Heart right ventricle (tissue), 16 donors: ENCODE data around the gene TOGARAM2. TPM values are rescaled to one million over a fixed set of nuclear protein-coding genes. Genes with fewer than 3 reads are reported as not detected.

Experiments
- ATAC-seq, 8 donors: fragments of 200-7000 bp; cut with Tn5 transposase; one replicate each; pipeline ENCODE4 v1.9.1; 2020; ENCODE audit warnings: mild to moderate bottlenecking in 8 of 8, moderate library complexity in 8 of 8, moderate number of reproducible peaks in 1 of 8
- DNase-seq, 2 donors: peaks; one replicate each; pipeline ENCODE4 v3.0.0-alpha.2; 2020
- H3K27ac ChIP-seq, 10 donors: fragments of 200-600 bp; sonication (generic) in 2 of 10; one replicate each; pipeline versions ENCODE4 v1.5.0 to v1.8.0; 2020 to 2022; ENCODE audit warnings: mild to moderate bottlenecking in 3 of 10
- H3K27me3 ChIP-seq, 7 donors: fragments of 200-600 bp; one replicate each; pipeline ENCODE4 v1.8.0; 2021 to 2022; ENCODE audit warnings: mild to moderate bottlenecking in 2 of 7
- H3K36me3 ChIP-seq, 9 donors: fragments of 200-600 bp; sonication (generic) in 1 of 9; one replicate each; pipeline versions ENCODE4 v1.5.0 to v1.8.0; 2020 to 2022; ENCODE audit warnings: mild to moderate bottlenecking in 2 of 9
- H3K4me1 ChIP-seq, 9 donors: fragments of 200-600 bp; sonication (generic) in 1 of 9; one replicate each; pipeline versions ENCODE4 v1.5.0 to v1.8.0; 2020 to 2022; ENCODE audit warnings: mild to moderate bottlenecking in 4 of 9
- H3K4me3 ChIP-seq, 10 donors: fragments of 200-600 bp; sonication (generic) in 2 of 10; one replicate each; pipeline versions ENCODE4 v1.5.0 to v1.8.0; 2020 to 2022; ENCODE audit warnings: mild to moderate bottlenecking in 7 of 10, moderate library complexity in 2 of 10
- H3K9me3 ChIP-seq, 11 donors: fragments of 200-600 bp in 10 of 11; sonication (generic) in 2 of 11; one replicate each; pipeline versions ENCODE4 v1.5.0 to v1.8.0; 2013 to 2022; ENCODE audit warnings: mild to moderate bottlenecking in 2 of 11, control low read depth in 1 of 11, moderate library complexity in 1 of 11
- CTCF ChIP-seq, 9 donors: fragments of 200-600 bp; sonication (generic) in 2 of 9; IDR thresholded peaks; one replicate each; pipeline versions ENCODE4 v1.5.0 to v1.8.0; 2021 to 2022; ENCODE audit warnings: antibody characterized with exemption in 9 of 9, mild to moderate bottlenecking in 5 of 9, moderate library complexity in 1 of 9
- WGBS, 2 donors: extraction: QIAGEN DNeasy Blood & Tissue Kit; methylation state at CpG; one replicate each; pipeline ENCODE4 v1.1.7; 2013; ENCODE audit warnings: inconsistent platforms in 1 of 2; 5-methylcytosine and 5-hydroxymethylcytosine counted together
- intact Hi-C, 10 donors: fragments of 100-400 bp; cut with DNase I; formaldehyde crosslinking; loops; one replicate each; pipeline versions ENCODE4 v1.11.1 to v1.14.2; 2022
- polyA plus RNA-seq, 2 donors: library from polyadenylated mRNA; stranded (reverse); fragments of 200-250 nt; gene quantifications; one replicate each; pipeline ENCODE4 v1.2.3, GENCODE V29; 2013
- total RNA-seq, 10 donors: library from RNA; stranded (reverse); fragmentation: NEBNext Ultra II Directional in 3 of 10; extraction: Animal tissue kit (Norgen Biotek cat#: 25700) in 3 of 10; gene quantifications; one replicate each; pipeline versions ENCODE4 v1.2.1 to v1.2.4, GENCODE V29; 2021 to 2023
- donor health status: Arrhythmogenic right ventricular cardiomyopathy.
- donor health status: ischemic (EF 13 %, LVEDD 7.1; RV severe dilation, severe dysfunction).
- donor health status: healthy with polysubstance abuse.
- donor health status: DM: no; HTN: yes; CAD: no.
- donor health status: DM: no; HTN: no; CAD: no.
- donor health status: ischemic (EF 25% LVEDD 6.9; RV normal size, moderate dysfunction).
- donor health status: ischemic (EF 25% LVEDD 5.7; RV mildly dilated, moderate dysfunction).
- donor health status: healthy.
- donor health status: DM: yes; HTN: yes; CAD: no.
- donor health status: Ischemic cardiomyopathy.
- donor health status: ischemic (EF 35%, LVEDD 5.7; RV mildly dilated, moderate dysfunction).
- donor health status: nonischemic (EF 11% LVEDD 7.7; RV severe dilation, severe dysfunction).
- donor health status: DM: yes; HTN: yes; CAD: no.
- donor health status: PGD.
- donor health status: ischemic (EF 29% LVEDD 5.4; RV normal size, mild dysfunction).
- donor health status: nonischemic (EF 23%, LVEDD 6.1; RV moderate dilation, normal function).

Gene TOGARAM2
- total and polyA plus RNA-seq, 12 donors, result 1.4 to 68.3 (median 14.6) TPM

- ATAC-seq (peak in 2 of 8 donors; percentile 4 to 8), DNase-seq (peak in 1 of 2 donors; percentile 61)
- Histone ChIP-seq H3K36me3 (no peaks in the 10 kb centered on the region), H3K27me3 (no peaks in the 10 kb centered on the region), H3K9me3 (peaks cover 0 to under 1% (median 0%) of the 10 kb centered on the region in 11 donors), H3K4me3 (no peak overlapping the region), H3K27ac (peak overlapping the region in 1 of 10 donors; percentile 76), H3K4me1 (peaks cover 0 to 32% (median 7%) of the 10 kb centered on the region in 9 donors)
- no peak for TF ChIP-seq CTCF (IDR thresholded peaks at IDR 0.05)
- intact Hi-C loops, result no loop called here
- WGBS, 2 donors, result 69 to 70% methylated on average over 13 of the region's 13 CpGs
Measured at GRCh38 chr2:28979576-28980366, 1.3 kb upstream of the TOGARAM2 start.

DNA sequence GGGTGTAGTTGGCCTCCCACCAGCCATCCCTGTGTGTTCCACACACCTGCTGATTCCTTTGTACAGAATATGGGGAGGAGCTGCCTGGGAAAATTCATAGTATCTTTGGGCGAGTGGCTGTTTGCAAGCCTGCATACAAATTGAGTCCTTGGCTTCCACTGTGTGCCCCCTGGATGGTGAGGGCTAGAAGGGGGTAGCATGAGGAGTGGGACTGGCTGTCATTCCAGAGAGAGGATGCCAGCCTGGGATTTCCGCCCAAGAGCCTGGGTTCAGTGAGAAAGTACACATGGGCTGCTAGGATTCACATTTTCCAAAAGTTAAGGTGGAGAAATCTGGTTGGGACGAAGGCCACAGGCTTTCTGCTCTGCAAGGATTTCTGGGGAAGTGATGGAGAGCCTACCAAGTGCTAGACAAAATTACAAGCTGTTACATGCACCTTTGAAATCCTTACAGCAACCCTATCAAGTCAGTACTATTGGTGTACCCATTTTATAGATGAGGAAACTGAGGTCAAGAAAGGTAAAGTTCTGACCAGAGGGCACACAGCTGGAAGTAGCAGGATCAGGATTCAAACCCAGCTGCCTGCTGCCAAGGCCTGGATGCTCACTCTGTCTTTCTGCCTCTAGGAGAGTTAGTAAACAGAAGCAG lies 606 bp upstream of the TOGARAM2 start:
- Histone ChIP-seq H3K36me3 (no peaks in the 10 kb centered on the region), H3K4me3 (no peak overlapping the region), H3K9me3 (no peaks in the 10 kb centered on the region), H3K4me1 (peaks cover 0 to 32% (median 7%) of the 10 kb centered on the region in 9 donors), H3K27ac (peak overlapping the region in 5 of 10 donors; percentile 60 to 79 (median 69)), H3K27me3 (no peaks in the 10 kb centered on the region)
- no peak for TF ChIP-seq CTCF (IDR thresholded peaks at IDR 0.05)
- ATAC-seq, result no peak
- intact Hi-C loops, result loop anchor here in 2 of 10 donors (1.0 kb wide), 2 partner anchors 32 to 136 kb away; no protein-coding TSS in a partner anchor
- 46 to 87% methylated on average over 3 of the region's 3 CpGs for WGBS, 2 donors
- DNase-seq, result no peak

GRCh38 chr2:28981620-28982376 lies 700 bp downstream of the TOGARAM2 start:
- Histone ChIP-seq H3K4me1 (peaks cover 0 to 31% (median 7%) of the 10 kb centered on the region in 9 donors), H3K27ac (peak overlapping the region in 8 of 10 donors; percentile 4 to 79 (median 68)), H3K36me3 (no peaks in the 10 kb centered on the region), H3K9me3 (no peaks in the 10 kb centered on the region), H3K27me3 (no peaks in the 10 kb centered on the region), H3K4me3 (no peak overlapping the region)
- 71 to 74% methylated on average over 11 of the region's 11 CpGs for WGBS, 2 donors
- ATAC-seq (peak in 7 of 8 donors; percentile 17 to 79 (median 63)), DNase-seq (no peak)
- no peak for TF ChIP-seq CTCF (IDR thresholded peaks at IDR 0.05)
- intact Hi-C loops, result loop anchor here in 2 of 10 donors (1.0 to 2.0 kb wide), 3 partner anchors 29 to 135 kb away; no protein-coding TSS in a partner anchor
